Duodenal mucosa (tissue), 2 donors: ENCODE data around the gene CDCA3.
"Not testable (repeated sequence)": the region's sequence is repeated elsewhere in the genome, so short reads cannot be mapped to it uniquely, and the experiment has no call there.

Experiments used
- H3K27ac ChIP-seq: one replicate; pipeline ENCODE4 v1.7.0; 2013; ENCODE audit warnings: low read depth, low read length
- H3K27me3 ChIP-seq, 2 donors: one replicate each; pipeline ENCODE4 v1.7.0; 2013; ENCODE audit warnings: low read length in 2 of 2, control low read depth in 1 of 2; ENCODE audit not compliant: insufficient read depth in 2 of 2, control insufficient read depth in 1 of 2
- H3K36me3 ChIP-seq, 2 donors: one replicate each; pipeline ENCODE4 v1.7.0; 2013; ENCODE audit warnings: low read length in 2 of 2, control low read depth in 1 of 2; ENCODE audit not compliant: insufficient read depth in 2 of 2, control insufficient read depth in 1 of 2
- H3K4me1 ChIP-seq, 2 donors: one replicate each; pipeline ENCODE4 v1.7.0; 2013; ENCODE audit warnings: low read length in 2 of 2, control low read depth in 1 of 2; ENCODE audit not compliant: insufficient read depth in 2 of 2, control insufficient read depth in 1 of 2
- H3K4me3 ChIP-seq, 2 donors: one replicate each; pipeline ENCODE4 v1.7.0; 2013; ENCODE audit warnings: low read length in 2 of 2, low read depth in 1 of 2
- H3K9ac ChIP-seq, 2 donors: one replicate each; pipeline ENCODE4 v1.7.0; 2013; ENCODE audit warnings: low read length in 2 of 2, low read depth in 1 of 2
- H3K9me3 ChIP-seq, 2 donors: one replicate each; pipeline ENCODE4 v1.7.0; 2013; ENCODE audit warnings: low read length in 2 of 2, control low read depth in 1 of 2; ENCODE audit not compliant: control insufficient read depth in 1 of 2

CDCA3 gene

DNA sequence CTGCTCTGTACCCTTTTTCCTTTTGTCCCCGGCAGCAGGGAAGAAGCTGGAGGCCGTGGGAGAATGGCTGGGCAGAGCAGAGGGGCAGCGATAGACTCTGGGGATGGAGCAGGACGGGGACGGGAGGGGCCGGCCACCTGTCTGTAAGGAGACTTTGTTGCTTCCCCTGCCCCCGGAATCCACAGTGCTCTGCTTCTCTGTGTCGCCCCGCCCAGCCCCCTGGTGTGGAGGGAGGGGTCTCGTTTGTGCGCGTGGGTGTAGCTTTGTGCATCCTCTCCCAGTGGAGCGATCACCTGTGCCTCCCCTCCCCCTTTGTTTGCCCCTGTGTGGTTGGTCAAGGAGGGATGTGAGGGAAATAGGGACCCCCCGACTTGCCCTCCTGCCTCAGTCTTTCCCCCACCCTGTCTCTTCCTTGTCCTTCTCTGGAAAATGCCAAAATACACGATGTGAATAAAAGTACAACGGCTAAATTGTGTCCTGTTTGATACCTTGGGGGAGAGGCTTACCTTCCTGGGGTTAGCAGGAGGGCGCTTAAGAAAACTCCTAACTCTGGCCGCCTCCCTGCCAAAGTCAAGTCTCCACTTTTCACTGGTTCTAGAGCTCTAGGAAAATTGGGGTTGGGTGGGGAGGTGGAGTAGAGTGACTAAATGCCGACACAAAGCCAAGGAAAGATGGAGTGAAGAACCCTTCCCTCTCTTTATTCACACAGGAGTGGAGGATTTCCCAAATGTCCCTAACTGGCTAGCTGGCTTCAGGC is 15.3 kb upstream of the CDCA3 start:
- Histone ChIP-seq H3K9ac (peak overlapping the region; percentile 81 to 82), H3K27me3 (no peaks in the 10 kb centered on the region), H3K27ac (no peak overlapping the region), H3K36me3 (peaks cover 37 to 58% of the 10 kb centered on the region in 2 donors), H3K4me3 (peak overlapping the region; percentile 77 to 94), H3K4me1 (peaks cover 32 to 38% of the 10 kb centered on the region in 2 donors), H3K9me3 (no peaks in the 10 kb centered on the region)

DNA sequence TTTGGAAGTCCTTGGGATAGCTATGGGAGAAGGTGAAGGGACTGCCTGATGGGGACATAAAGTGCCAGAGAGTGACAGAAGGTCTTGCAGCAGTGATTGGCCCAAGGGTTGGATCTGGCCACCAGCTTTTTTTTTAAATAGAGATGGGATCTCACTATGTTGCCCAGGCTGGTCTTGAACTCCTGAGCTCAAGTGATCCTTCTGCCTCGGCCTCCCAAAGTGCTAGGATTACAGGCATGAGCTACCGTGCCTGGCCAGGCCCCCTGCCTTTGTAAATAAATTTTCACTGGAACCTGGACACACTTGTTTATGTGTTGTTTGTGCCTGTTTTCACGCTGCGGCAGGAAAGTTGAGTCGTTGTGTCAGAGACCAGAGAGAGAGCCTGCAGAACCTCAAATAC is 14.2 kb upstream of the CDCA3 start:
- H3K9me3 ChIP-seq, H3K27me3 ChIP-seq, H3K4me3 ChIP-seq, H3K27ac ChIP-seq, H3K9ac ChIP-seq: not testable (repeated sequence)
- Histone ChIP-seq H3K36me3 (peaks cover 39 to 58% of the 10 kb centered on the region in 2 donors), H3K4me1 (peaks cover 22 to 29% of the 10 kb centered on the region in 2 donors)

- Histone ChIP-seq H3K27me3 (no peaks in the 10 kb centered on the region), H3K9ac (no peak overlapping the region), H3K27ac (no peak overlapping the region), H3K36me3 (peaks cover 41 to 63% of the 10 kb centered on the region in 2 donors), H3K4me1 (peaks cover 7 to 13% of the 10 kb centered on the region in 2 donors), H3K4me3 (no peak overlapping the region), H3K9me3 (no peaks in the 10 kb centered on the region)
These were observed 12.7 kb upstream of the CDCA3 start for GRCh38 chr12:6863586-6864321.

DNA sequence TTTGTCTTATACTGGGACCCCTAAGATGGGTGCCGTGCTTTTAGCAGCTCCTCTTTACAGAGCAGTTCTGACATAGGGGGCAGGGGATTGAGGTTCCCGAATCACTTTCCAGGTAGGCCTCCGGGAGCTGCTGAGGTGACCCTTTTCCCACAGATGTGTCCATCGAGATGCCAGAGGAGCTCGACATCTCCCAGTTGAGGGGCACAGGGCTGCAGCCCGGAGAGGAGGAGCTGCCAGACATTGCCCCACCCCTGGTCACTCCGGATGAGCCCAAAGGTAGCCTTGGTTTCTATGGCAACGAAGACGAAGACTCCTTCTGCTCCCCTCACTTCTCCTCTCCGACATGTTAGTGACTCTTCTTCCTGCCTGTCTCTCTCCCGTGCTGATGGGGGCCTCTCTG is 11.9 kb upstream of the CDCA3 start:
- Histone ChIP-seq H3K27ac (no peak overlapping the region), H3K36me3 (peaks cover 48 to 70% of the 10 kb centered on the region in 2 donors), H3K4me1 (peaks cover 0 to 7% of the 10 kb centered on the region in 2 donors), H3K9me3 (no peaks in the 10 kb centered on the region), H3K4me3 (no peak overlapping the region), H3K27me3 (no peaks in the 10 kb centered on the region), H3K9ac (no peak overlapping the region)

GRCh38 chr12:6861391-6861790 is 10.3 kb upstream of the CDCA3 start:
- peaks cover 58 to 87% of the 10 kb centered on the region in 2 donors for H3K36me3 ChIP-seq
- H3K27me3 ChIP-seq: no peaks in the 10 kb centered on the region
- H3K9me3 ChIP-seq: no peaks in the 10 kb centered on the region
- H3K9ac ChIP-seq: no peak overlapping the region
- no peaks in the 10 kb centered on the region for H3K4me1 ChIP-seq
- H3K27ac ChIP-seq: no peak overlapping the region
- H3K4me3 ChIP-seq: no peak overlapping the region

GRCh38 chr12:6860942-6861341 is 9.9 kb upstream of the CDCA3 start:
- Histone ChIP-seq H3K4me3 (no peak overlapping the region), H3K4me1 (no peaks in the 10 kb centered on the region), H3K9ac (no peak overlapping the region), H3K36me3 (peaks cover 58 to 91% of the 10 kb centered on the region in 2 donors), H3K27me3 (no peaks in the 10 kb centered on the region), H3K9me3 (no peaks in the 10 kb centered on the region), H3K27ac (no peak overlapping the region)

GRCh38 chr12:6860116-6860515 is 9.0 kb upstream of the CDCA3 start:
- Histone ChIP-seq H3K27ac (no peak overlapping the region), H3K9ac (no peak overlapping the region), H3K4me3 (no peak overlapping the region), H3K9me3 (no peaks in the 10 kb centered on the region), H3K4me1 (no peaks in the 10 kb centered on the region), H3K27me3 (no peaks in the 10 kb centered on the region), H3K36me3 (peaks cover 57 to 95% of the 10 kb centered on the region in 2 donors)

DNA sequence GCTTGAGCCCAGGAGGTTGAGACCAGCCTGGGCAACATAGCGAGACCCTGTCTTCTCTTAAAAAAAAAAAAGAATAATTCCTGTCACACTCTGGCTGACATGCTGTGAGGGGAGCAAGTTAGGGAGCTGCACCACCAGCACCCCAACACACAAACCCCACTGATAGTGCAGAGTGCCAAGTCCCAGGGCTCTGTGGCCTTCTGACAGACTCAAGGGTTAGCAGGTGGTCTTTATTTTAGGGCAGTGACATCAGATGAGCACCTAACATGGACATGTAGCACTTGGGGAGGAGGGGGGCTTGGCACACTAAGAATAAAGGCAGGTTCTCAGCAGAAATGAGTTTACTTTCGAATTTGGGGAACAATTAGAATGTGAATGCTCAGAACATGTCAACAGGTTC is 7.7 kb upstream of the CDCA3 start:
- peaks cover 0 to under 1% of the 10 kb centered on the region in 2 donors for H3K4me1 ChIP-seq
- no peak overlapping the region for H3K9ac ChIP-seq
- H3K9me3 ChIP-seq: no peaks in the 10 kb centered on the region
- H3K36me3 ChIP-seq: peaks cover 51 to 82% of the 10 kb centered on the region in 2 donors
- no peaks in the 10 kb centered on the region for H3K27me3 ChIP-seq
- H3K4me3 ChIP-seq: no peak overlapping the region
- no peak overlapping the region for H3K27ac ChIP-seq

GRCh38 chr12:6855322-6855721 is 4.2 kb upstream of the CDCA3 start:
- Histone ChIP-seq H3K9me3 (no peaks in the 10 kb centered on the region), H3K4me1 (peaks cover 7 to 11% of the 10 kb centered on the region in 2 donors), H3K9ac (no peak overlapping the region), H3K27ac (no peak overlapping the region), H3K4me3 (no peak overlapping the region), H3K36me3 (peaks cover 26 to 50% of the 10 kb centered on the region in 2 donors), H3K27me3 (no peaks in the 10 kb centered on the region)

DNA sequence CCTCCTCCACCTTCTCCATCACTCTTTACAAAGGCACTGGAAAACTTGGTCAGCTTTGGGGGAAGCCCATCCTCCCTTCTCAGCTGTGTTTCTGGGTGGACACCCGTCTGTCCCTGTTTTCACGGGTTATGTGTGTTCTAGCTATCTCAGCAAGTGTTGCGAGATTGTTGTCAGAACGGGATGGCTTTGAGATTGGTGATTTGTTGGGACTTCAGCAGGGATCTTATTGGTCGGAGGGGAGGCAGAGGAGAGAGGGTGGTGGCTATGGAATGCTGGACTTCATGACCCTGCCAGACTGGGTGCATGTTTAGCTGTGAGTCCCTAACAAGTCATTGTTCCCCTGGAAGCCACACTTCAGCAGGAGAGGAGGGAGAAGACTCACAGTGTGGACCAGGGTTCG is 3.0 kb upstream of the CDCA3 start:
- H3K36me3 ChIP-seq: peaks cover 19 to 44% of the 10 kb centered on the region in 2 donors
- no peak overlapping the region for H3K9ac ChIP-seq

More for the DNA sequence above, 3.0 kb upstream of the CDCA3 start:
- Histone ChIP-seq H3K4me3 (no peak overlapping the region), H3K27ac (no peak overlapping the region), H3K27me3 (no peaks in the 10 kb centered on the region), H3K9me3 (no peaks in the 10 kb centered on the region), H3K4me1 (peaks cover 11 to 19% of the 10 kb centered on the region in 2 donors)
